Nephron progenitor cell (in vitro differentiated cells): Measurements from ENCODE around the gene TP73.

Experiments used
- DNase-seq: peaks from one replicate; pipeline ENCODE4 v3.0.0; 2021
- H3K27ac Mint-ChIP-seq: 2 replicates; pipeline ENCODE4 v1.8.0; 2021; ENCODE audit warnings: mild to moderate bottlenecking, moderate library complexity, mixed read lengths
- H3K27me3 Mint-ChIP-seq: 2 replicates; pipeline ENCODE4 v1.8.0; 2021; ENCODE audit warnings: mild to moderate bottlenecking, low read depth, mixed read lengths; ENCODE audit not compliant: poor library complexity
- H3K36me3 Mint-ChIP-seq: 2 replicates; pipeline ENCODE4 v1.8.0; 2021; ENCODE audit warnings: low read depth, mixed read lengths
- H3K4me1 Mint-ChIP-seq: 2 replicates; pipeline ENCODE4 v1.8.0; 2021; ENCODE audit warnings: mixed read lengths
- H3K4me3 Mint-ChIP-seq: 2 replicates; pipeline ENCODE4 v1.8.0; 2021; ENCODE audit warnings: mild to moderate bottlenecking, moderate library complexity, mixed read lengths
- H3K9me3 Mint-ChIP-seq: 2 replicates; pipeline ENCODE4 v1.8.0; 2021; ENCODE audit warnings: mild to moderate bottlenecking, moderate library complexity, mixed read lengths
- TF ChIP-seq, protein P1 (sequence below): fragments of 200-600 bp; sonication (generic); IDR thresholded peaks from 2 replicates; pipeline ENCODE4 v1.5.0; 2021; ENCODE audit warnings: antibody characterized with exemption

TP73 gene

DNA sequence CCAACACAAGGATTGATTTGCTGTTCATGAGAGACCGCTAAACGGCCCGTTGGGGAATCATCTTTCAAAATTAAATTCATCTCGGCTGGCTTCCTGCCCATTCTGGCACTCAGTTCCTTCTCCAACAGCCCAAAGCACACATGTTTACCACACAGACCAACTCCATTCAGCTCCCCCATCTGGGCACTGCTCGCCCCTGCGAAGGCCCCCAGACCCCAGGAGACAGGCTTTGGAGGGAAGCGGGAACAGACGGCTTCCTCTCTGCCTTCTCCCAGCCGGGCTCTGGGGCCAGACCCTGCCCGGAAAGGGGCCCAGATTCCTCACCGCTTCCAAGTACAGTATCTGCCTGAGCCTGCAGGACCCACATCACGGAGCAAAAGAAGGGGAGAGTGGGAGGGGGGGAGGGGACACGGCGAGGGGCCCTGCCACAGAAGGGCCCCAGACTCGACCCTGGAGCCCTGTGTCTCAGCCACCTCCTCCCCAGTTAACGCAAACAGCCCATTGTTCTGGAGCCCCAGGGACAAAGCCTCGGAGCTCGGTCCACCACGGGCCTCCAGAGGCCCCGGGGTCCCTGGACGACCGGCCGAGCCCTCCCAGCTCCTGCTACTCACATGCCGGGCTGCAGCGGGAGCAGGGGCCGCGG lies 41.7 kb upstream of the TP73 start:
- H3K9me3 Mint-ChIP-seq = no peaks in the 10 kb centered on the region

DNA sequence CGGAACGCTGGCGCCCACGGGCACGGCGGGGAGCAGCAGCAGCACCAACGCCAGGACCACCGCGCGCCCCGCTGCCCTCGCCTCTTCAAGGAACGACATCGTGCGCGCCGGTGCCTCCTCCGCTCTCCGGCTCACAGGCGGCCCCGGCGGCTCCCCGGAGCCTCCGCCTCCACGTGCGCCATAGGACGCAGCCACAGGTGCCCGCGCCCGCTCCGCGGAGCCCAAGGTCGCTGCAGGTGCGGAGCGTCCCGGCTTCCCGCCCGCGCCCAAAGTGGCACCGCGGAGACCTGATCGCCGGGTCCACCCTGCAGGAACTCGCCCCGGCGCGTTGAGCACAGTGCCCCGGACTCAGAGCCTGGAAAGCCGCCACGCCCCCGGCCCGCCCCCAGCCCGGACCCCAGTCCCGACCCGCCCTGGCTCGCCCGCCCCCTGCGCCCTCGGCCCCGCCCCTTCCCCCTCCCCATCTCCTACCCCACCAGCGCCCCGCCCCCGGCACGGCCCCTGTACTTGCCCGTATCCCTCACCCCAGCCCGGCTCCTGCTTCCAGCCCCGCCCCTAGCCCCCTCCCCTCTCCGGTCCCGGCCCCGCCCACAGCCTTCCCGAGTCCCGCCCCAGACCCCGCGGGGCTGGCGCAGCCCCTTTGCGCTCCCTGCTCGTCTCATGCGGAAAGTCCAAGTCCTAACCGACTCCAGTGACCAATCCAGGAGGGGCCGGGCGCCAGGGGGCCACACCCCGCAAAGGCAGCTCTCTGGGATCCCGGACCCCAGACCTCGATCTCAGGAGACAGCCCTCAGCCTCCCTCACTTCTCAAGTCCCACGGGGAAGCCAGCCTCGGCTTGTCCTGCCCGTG lies 40.9 kb upstream of the TP73 start, which contains the start of gene MEGF6:
MEGF6 (minus strand) TSS at position 339 of the 850 bp plus-strand sequence; CDS start at position 99, 240 bp downstream.
- peak within 1 kb of the TSS; percentile 85 for H3K4me3 Mint-ChIP-seq
- peak; percentile 99 for DNase-seq
- H3K4me1 Mint-ChIP-seq = peaks cover 74% of the 10 kb centered on the region
- H3K27ac Mint-ChIP-seq = no peak within 1 kb of the TSS
- H3K27me3 Mint-ChIP-seq = peaks cover 18% of the 10 kb centered on the region
- H3K9me3 Mint-ChIP-seq = no peaks in the 10 kb centered on the region
- no peaks in the 10 kb centered on the region for H3K36me3 Mint-ChIP-seq
- TF ChIP-seq, protein P1, sequence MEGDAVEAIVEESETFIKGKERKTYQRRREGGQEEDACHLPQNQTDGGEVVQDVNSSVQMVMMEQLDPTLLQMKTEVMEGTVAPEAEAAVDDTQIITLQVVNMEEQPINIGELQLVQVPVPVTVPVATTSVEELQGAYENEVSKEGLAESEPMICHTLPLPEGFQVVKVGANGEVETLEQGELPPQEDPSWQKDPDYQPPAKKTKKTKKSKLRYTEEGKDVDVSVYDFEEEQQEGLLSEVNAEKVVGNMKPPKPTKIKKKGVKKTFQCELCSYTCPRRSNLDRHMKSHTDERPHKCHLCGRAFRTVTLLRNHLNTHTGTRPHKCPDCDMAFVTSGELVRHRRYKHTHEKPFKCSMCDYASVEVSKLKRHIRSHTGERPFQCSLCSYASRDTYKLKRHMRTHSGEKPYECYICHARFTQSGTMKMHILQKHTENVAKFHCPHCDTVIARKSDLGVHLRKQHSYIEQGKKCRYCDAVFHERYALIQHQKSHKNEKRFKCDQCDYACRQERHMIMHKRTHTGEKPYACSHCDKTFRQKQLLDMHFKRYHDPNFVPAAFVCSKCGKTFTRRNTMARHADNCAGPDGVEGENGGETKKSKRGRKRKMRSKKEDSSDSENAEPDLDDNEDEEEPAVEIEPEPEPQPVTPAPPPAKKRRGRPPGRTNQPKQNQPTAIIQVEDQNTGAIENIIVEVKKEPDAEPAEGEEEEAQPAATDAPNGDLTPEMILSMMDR = no peak

More for the DNA sequence above, 41.7 kb upstream of the TP73 start:
- peaks cover 15% of the 10 kb centered on the region for H3K27me3 Mint-ChIP-seq
- H3K27ac Mint-ChIP-seq = no peak overlapping the region
- no peaks in the 10 kb centered on the region for H3K36me3 Mint-ChIP-seq
- DNase-seq = peak; percentile 50
- TF ChIP-seq, protein P1 = no peak
- H3K4me1 Mint-ChIP-seq = peaks cover 74% of the 10 kb centered on the region
- peak overlapping the region; percentile 85 for H3K4me3 Mint-ChIP-seq

DNA sequence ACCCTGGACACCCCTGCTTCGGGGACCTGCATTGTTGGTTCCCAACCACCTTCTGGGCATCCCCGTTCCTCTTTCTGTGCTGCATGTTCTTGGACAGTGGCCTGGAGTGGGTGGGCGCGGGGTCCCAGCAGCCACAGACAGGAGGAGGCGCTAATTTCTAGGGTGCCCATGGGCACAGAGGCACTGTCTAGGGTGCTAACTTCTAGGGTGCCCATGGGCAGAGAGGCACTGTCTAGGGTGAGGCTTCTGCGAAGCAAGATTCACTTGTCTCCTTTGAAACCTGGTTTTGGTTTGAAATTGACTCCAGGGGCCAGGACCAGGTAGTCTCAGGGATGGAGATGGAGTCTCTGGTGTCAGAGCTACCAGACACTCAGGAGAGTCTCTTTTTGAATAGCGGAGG lies 40.2 kb upstream of the TP73 start:
- Mint-ChIP-seq H3K27ac (no peak overlapping the region), H3K9me3 (no peaks in the 10 kb centered on the region), H3K4me1 (peaks cover 70% of the 10 kb centered on the region), H3K27me3 (peaks cover 18% of the 10 kb centered on the region), H3K36me3 (no peaks in the 10 kb centered on the region), H3K4me3 (peak overlapping the region; percentile 45)
- no peak for DNase-seq
- TF ChIP-seq, protein P1 = no peak

DNA sequence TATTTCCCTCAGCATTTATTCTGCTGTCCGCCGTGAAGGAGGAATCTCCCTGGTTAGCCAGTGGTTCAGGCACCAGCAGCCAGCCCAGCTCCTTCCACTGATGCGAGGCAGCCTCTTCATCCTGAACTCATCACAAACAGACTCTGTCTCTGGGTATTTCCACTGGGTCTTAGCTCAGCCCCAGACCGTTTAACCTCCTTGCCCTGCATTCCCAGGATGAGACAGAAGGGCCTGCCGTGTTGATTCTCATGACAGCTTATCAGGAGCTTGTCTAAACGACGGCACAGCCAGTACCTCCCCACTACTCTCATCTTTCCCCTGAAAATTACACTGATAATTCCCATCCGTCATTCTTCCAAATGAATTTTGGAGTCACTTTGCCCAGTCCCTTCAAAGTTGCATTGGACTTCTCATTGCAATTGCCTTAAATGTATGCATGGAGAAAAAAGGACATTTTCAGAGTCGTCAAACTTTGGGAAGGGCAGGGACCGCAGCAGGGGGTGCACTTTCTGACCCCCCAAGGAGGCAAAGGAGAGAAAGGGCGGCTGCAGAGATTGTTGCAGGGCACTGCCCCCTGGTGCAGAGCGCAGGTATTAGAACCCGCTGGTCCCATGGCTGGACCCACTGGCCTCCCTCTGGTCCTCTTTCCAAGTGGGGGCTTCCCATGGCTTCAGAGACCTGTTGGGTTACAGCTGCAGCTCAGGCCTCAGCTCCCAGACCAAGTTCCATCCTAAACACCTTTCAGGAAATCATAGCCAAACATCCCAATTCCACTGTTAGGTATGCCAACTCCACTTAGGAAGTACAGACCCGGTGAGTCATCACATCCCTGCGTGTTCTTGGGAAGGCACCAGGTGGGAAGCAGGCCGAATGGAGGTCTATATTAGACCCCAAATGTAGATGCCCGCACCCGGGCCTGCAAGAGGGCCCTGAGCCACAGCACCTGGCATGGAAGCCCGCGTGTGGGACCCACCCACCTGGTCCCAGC lies 37.3 kb upstream of the TP73 start:
- Mint-ChIP-seq H3K27me3 (peaks cover 24% of the 10 kb centered on the region), H3K4me3 (no peak overlapping the region), H3K27ac (no peak overlapping the region), H3K9me3 (no peaks in the 10 kb centered on the region), H3K36me3 (no peaks in the 10 kb centered on the region), H3K4me1 (peaks cover 58% of the 10 kb centered on the region)
- DNase-seq = peak; percentile 65
- TF ChIP-seq, protein P1 = peak; percentile 72

DNA sequence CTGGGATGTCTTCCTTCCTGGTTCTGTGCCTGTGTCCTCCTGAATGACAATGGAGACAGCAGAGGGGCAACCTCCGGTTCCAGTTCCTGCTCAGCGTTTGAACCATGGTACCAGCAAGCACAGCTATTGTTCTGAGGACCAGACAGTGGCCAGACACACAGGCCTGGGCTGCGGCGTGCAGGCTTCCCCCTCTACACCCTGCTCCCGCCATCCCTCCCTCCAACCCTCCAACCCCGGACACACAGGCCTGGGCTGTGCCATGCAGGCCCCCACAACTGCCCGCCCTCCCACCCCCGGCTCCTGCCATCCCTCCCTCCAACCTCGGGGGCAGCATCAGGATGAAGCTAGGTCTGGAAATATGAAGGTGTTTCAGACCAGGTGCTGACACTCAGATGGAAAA lies 35.5 kb upstream of the TP73 start:
- no peaks in the 10 kb centered on the region for H3K9me3 Mint-ChIP-seq
- peaks cover 38% of the 10 kb centered on the region for H3K27me3 Mint-ChIP-seq
- H3K4me1 Mint-ChIP-seq = peaks cover 59% of the 10 kb centered on the region
- no peak overlapping the region for H3K4me3 Mint-ChIP-seq
- DNase-seq = no peak
- TF ChIP-seq, protein P1 = no peak
- no peaks in the 10 kb centered on the region for H3K36me3 Mint-ChIP-seq
- no peak overlapping the region for H3K27ac Mint-ChIP-seq
